Endothelial cell of umbilical vein (primary cell): ENCODE data around the gene PTBP3.

Experiments used
- EZH2 ChIP-seq: IDR thresholded peaks from 2 replicates; pipeline ENCODE4 v1.6.1; 2012; ENCODE audit warnings: borderline replicate concordance, low read depth, mild to moderate bottlenecking, moderate library complexity, low read length, inconsistent platforms; ENCODE audit not compliant: severe bottlenecking
- POLR2A ChIP-seq: IDR thresholded peaks from 2 replicates; pipeline ENCODE4 v1.6.1; 2012; ENCODE audit warnings: low read depth, mild to moderate bottlenecking, control low read depth, low read length
- TF ChIP-seq, protein P1 (sequence below), 2 donors: IDR thresholded peaks; 1 replicate in 1 of 2; 2 replicates in 1 of 2; pipeline ENCODE4 v1.5.1; 2011; ENCODE audit warnings: low read length in 2 of 2, mild to moderate bottlenecking in 2 of 2, moderate library complexity in 2 of 2, control low read depth in 1 of 2, inconsistent platforms in 1 of 2, low read depth in 1 of 2; ENCODE audit not compliant: insufficient read depth in 1 of 2; ENCODE audit errors: extremely low read depth in 1 of 2
- TF ChIP-seq, protein P2 (sequence below): IDR thresholded peaks from 2 replicates; pipeline ENCODE4 v1.6.1; 2011; ENCODE audit not compliant: insufficient read depth, insufficient read length

DNA sequence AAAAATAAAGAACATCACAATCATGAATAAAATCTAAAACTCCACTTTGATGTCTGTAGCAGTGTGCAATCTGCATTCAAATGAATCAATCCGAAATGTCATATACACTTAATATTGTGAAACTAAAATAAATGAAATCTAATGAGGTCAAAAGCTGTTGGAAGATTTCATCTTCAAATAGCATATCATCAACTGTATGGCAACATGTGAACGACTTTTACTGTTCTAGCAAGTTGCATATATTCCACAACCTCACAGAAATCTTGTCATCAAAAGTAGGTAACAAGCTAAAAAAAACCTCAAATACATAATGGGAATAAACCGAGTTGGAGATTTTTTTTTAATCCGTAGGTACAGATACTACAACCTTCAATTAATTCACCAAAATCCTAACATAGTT, 1.2 kb downstream of the PTBP3 start:
- TF ChIP-seq EZH2 (no peak), POLR2A (no peak)
- TF ChIP-seq, protein P1, sequence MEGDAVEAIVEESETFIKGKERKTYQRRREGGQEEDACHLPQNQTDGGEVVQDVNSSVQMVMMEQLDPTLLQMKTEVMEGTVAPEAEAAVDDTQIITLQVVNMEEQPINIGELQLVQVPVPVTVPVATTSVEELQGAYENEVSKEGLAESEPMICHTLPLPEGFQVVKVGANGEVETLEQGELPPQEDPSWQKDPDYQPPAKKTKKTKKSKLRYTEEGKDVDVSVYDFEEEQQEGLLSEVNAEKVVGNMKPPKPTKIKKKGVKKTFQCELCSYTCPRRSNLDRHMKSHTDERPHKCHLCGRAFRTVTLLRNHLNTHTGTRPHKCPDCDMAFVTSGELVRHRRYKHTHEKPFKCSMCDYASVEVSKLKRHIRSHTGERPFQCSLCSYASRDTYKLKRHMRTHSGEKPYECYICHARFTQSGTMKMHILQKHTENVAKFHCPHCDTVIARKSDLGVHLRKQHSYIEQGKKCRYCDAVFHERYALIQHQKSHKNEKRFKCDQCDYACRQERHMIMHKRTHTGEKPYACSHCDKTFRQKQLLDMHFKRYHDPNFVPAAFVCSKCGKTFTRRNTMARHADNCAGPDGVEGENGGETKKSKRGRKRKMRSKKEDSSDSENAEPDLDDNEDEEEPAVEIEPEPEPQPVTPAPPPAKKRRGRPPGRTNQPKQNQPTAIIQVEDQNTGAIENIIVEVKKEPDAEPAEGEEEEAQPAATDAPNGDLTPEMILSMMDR (IDR thresholded peaks at IDR 0.05; ENCODE audit: extremely low read depth in 1 of 2, insufficient read depth in 1 of 2, low read depth in 1 of 2, low read length in 2 of 2), result no peak
- TF ChIP-seq, protein P2, sequence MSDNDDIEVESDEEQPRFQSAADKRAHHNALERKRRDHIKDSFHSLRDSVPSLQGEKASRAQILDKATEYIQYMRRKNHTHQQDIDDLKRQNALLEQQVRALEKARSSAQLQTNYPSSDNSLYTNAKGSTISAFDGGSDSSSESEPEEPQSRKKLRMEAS, result no peak
